ENCODE measurements around the gene GATA5.

The GATA5 gene

DNA sequence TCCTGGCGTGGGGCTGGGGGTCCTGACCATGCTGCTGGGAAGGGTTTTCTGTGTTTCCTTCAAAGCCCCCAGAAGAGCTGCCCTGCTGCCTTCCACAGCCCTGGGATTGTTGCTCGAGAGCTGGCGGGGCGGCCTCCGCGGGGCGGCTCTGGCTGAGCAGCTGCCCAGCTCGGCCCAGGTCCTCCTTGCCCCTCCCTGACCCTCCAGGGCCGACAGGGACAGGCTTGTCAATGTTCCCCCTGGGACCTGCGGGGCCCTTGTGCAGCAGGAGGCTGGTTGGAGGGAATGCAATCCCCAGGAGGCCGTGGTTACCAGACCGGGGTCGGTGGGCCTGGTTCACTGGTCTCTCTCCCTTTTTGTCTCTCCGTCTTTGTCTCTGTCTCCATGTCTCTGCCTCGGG is 19.9 kb downstream of the GATA5 start:
- Histone ChIP-seq H3K9me3 (ENCODE audit: control insufficient read depth in 2 of 2, low read length in 2 of 2) (no peaks in the 10 kb centered on the region), H3K27ac (ENCODE audit: low read depth in 2 of 2, low read length in 2 of 2) (no peak overlapping the region), H3K4me1 (ENCODE audit: control insufficient read depth in 2 of 2, insufficient read depth in 2 of 2, low read length in 2 of 2) (no peaks in the 10 kb centered on the region), H3K27me3 (ENCODE audit: control insufficient read depth in 2 of 2, insufficient read depth in 2 of 2, low read length in 2 of 2) (peaks cover 0 to 5% of the 10 kb centered on the region in 2 donors), H3K4me3 (ENCODE audit: low read length in 2 of 2) (no peak overlapping the region), H3K36me3 (ENCODE audit: control insufficient read depth in 2 of 2, insufficient read depth in 2 of 2, low read length in 2 of 2) (no peaks in the 10 kb centered on the region), H3K9ac (ENCODE audit: low read depth in 1 of 2, low read length in 2 of 2) (no peak overlapping the region)

GRCh38 chr20:62454904-62455636 is 20.7 kb downstream of the GATA5 start:
- no peaks in the 10 kb centered on the region for H3K4me1 ChIP-seq (ENCODE audit: control insufficient read depth in 2 of 2, insufficient read depth in 2 of 2, low read length in 2 of 2)
- H3K9me3 ChIP-seq (ENCODE audit: control insufficient read depth in 2 of 2, low read length in 2 of 2), result no peaks in the 10 kb centered on the region
- peaks cover 0 to 5% of the 10 kb centered on the region in 2 donors for H3K27me3 ChIP-seq (ENCODE audit: control insufficient read depth in 2 of 2, insufficient read depth in 2 of 2, low read length in 2 of 2)
- H3K27ac ChIP-seq (ENCODE audit: low read depth in 2 of 2, low read length in 2 of 2), result no peak overlapping the region
- no peaks in the 10 kb centered on the region for H3K36me3 ChIP-seq (ENCODE audit: control insufficient read depth in 2 of 2, insufficient read depth in 2 of 2, low read length in 2 of 2)
- H3K4me3 ChIP-seq (ENCODE audit: low read length in 2 of 2), result no peak overlapping the region
- H3K9ac ChIP-seq (ENCODE audit: low read depth in 1 of 2, low read length in 2 of 2), result no peak overlapping the region

DNA sequence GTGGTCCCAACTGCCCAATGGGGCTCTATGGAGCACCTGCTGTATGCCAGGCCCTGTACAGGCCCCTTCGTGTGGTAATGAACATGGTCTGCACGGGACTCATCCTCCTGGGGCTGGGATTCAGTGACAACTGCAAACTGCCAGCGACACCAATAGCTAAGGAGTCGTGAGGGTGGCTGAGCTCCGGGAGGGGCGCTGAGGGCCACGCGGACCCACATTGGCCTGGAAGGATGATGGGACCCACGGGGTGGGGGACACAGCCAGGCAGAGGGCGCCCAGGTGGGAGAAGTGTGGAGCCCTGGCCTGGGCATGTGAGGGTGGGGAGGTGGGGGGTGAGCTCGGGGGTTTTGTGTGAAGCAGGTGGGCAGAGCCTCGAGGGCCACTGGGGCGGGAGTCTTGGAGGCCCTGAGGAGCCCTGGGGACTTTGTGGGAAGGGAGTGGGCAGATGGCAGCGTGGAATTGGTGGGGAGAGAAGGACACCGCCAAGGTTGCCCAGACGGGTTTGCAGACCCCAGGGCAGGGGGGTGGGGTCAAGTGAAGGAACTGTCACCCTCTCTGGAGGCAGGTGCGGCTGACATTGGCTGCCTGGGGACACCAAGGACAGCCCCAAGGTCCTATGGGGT is 22.5 kb downstream of the GATA5 start:
- Histone ChIP-seq H3K27me3 (ENCODE audit: control insufficient read depth in 2 of 2, insufficient read depth in 2 of 2, low read length in 2 of 2) (peaks cover 0 to 5% of the 10 kb centered on the region in 2 donors), H3K36me3 (ENCODE audit: control insufficient read depth in 2 of 2, insufficient read depth in 2 of 2, low read length in 2 of 2) (no peaks in the 10 kb centered on the region), H3K4me3 (ENCODE audit: low read length in 2 of 2) (no peak overlapping the region), H3K4me1 (ENCODE audit: control insufficient read depth in 2 of 2, insufficient read depth in 2 of 2, low read length in 2 of 2) (no peaks in the 10 kb centered on the region), H3K9me3 (ENCODE audit: control insufficient read depth in 2 of 2, low read length in 2 of 2) (no peaks in the 10 kb centered on the region), H3K27ac (ENCODE audit: low read depth in 2 of 2, low read length in 2 of 2) (no peak overlapping the region), H3K9ac (ENCODE audit: low read depth in 1 of 2, low read length in 2 of 2) (no peak overlapping the region)

DNA sequence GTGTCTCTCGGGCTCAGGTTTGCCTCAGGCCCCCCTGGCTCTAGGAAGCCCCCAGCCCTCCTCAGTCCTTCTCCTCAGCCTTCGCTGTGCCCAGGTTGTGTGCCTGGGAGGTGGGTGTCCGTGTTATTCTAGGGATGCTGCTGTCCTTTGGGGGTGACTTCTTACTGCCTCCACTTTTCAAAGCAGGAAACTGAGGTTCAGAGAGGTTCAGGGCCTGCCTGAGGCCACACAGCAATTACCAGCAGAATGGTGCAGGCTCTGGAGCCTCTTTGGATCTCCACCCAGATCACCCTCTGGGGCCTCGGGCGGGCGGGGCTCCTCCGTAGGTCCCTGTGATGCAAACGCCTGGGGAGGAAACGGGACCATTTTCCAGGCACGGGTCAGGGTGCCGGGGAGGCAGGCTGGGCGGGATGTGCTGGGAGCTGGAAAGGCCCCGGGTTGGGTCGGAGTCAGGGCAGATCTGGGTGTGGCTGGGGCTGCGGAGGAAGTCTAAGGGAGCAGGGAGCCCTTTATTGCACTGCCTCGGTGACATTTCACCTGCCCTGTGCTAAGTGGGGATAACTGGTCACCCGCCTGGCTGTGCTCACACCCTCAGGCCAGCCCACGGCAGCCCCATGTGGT is 23.2 kb downstream of the GATA5 start:
- Histone ChIP-seq H3K4me3 (ENCODE audit: low read length in 2 of 2) (no peak overlapping the region), H3K36me3 (ENCODE audit: control insufficient read depth in 2 of 2, insufficient read depth in 2 of 2, low read length in 2 of 2) (no peaks in the 10 kb centered on the region), H3K27me3 (ENCODE audit: control insufficient read depth in 2 of 2, insufficient read depth in 2 of 2, low read length in 2 of 2) (peaks cover 0 to 5% of the 10 kb centered on the region in 2 donors), H3K4me1 (ENCODE audit: control insufficient read depth in 2 of 2, insufficient read depth in 2 of 2, low read length in 2 of 2) (no peaks in the 10 kb centered on the region), H3K9me3 (ENCODE audit: control insufficient read depth in 2 of 2, low read length in 2 of 2) (no peaks in the 10 kb centered on the region), H3K27ac (ENCODE audit: low read depth in 2 of 2, low read length in 2 of 2) (no peak overlapping the region), H3K9ac (ENCODE audit: low read depth in 1 of 2, low read length in 2 of 2) (no peak overlapping the region)

GRCh38 chr20:62451970-62452369 is 23.8 kb downstream of the GATA5 start:
- H3K27ac ChIP-seq (ENCODE audit: low read depth in 2 of 2, low read length in 2 of 2), result no peak overlapping the region
- H3K27me3 ChIP-seq (ENCODE audit: control insufficient read depth in 2 of 2, insufficient read depth in 2 of 2, low read length in 2 of 2), result peaks cover 0 to 5% of the 10 kb centered on the region in 2 donors
- no peak overlapping the region for H3K9ac ChIP-seq (ENCODE audit: low read depth in 1 of 2, low read length in 2 of 2)
- H3K36me3 ChIP-seq (ENCODE audit: control insufficient read depth in 2 of 2, insufficient read depth in 2 of 2, low read length in 2 of 2), result no peaks in the 10 kb centered on the region
- no peak overlapping the region for H3K4me3 ChIP-seq (ENCODE audit: low read length in 2 of 2)
- no peaks in the 10 kb centered on the region for H3K4me1 ChIP-seq (ENCODE audit: control insufficient read depth in 2 of 2, insufficient read depth in 2 of 2, low read length in 2 of 2)
- H3K9me3 ChIP-seq (ENCODE audit: control insufficient read depth in 2 of 2, low read length in 2 of 2), result no peaks in the 10 kb centered on the region

DNA sequence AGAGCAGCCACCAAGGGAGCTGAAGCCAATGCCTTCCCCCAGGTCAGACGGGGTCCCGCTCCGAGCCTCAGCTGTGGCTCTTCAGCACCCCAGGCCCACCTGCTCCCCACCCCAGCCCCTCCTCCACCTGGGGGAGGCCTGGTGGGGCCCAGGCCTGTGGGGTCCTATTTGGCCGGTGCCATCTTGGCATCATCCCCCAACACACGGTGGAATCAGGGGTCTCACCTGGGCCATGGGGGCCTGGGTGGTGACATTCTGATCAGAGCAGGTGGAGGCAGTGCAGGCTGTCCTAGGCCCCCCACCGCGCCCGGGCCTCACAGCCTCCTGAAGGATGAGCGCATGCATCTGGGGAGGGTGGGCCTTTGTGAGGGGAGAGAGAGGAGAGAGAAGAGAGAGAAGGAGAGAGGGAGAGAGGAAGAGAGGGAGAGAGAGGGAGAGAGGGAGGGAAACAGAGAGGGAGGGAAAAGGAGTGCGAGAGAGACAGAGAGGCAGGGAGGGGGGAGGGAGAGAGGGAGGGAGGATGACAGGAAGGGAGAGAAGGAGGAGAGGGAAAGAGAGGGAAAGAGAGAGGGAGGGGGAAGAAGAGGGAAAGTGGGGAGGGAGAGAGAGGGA is 24.5 kb downstream of the GATA5 start:
- no peaks in the 10 kb centered on the region for H3K36me3 ChIP-seq (ENCODE audit: control insufficient read depth in 2 of 2, insufficient read depth in 2 of 2, low read length in 2 of 2)
- H3K9ac ChIP-seq (ENCODE audit: low read depth in 1 of 2, low read length in 2 of 2), result no peak overlapping the region
- H3K4me3 ChIP-seq (ENCODE audit: low read length in 2 of 2), result no peak overlapping the region
- H3K27me3 ChIP-seq (ENCODE audit: control insufficient read depth in 2 of 2, insufficient read depth in 2 of 2, low read length in 2 of 2), result peaks cover 0 to 9% of the 10 kb centered on the region in 2 donors
- no peaks in the 10 kb centered on the region for H3K4me1 ChIP-seq (ENCODE audit: control insufficient read depth in 2 of 2, insufficient read depth in 2 of 2, low read length in 2 of 2)
- no peak overlapping the region for H3K27ac ChIP-seq (ENCODE audit: low read depth in 2 of 2, low read length in 2 of 2)
- H3K9me3 ChIP-seq (ENCODE audit: control insufficient read depth in 2 of 2, low read length in 2 of 2), result no peaks in the 10 kb centered on the region

GRCh38 chr20:62449951-62450691 is 25.7 kb downstream of the GATA5 start:
- H3K27me3 ChIP-seq (ENCODE audit: control insufficient read depth in 2 of 2, insufficient read depth in 2 of 2, low read length in 2 of 2), result peaks cover 0 to 9% of the 10 kb centered on the region in 2 donors

GRCh38 chr20:62448788-62449187 is 27.0 kb downstream of the GATA5 start:
- H3K36me3 ChIP-seq (ENCODE audit: control insufficient read depth in 2 of 2, insufficient read depth in 2 of 2, low read length in 2 of 2), result no peaks in the 10 kb centered on the region
- no peak overlapping the region for H3K27ac ChIP-seq (ENCODE audit: low read depth in 2 of 2, low read length in 2 of 2)
- no peak overlapping the region for H3K9ac ChIP-seq (ENCODE audit: low read depth in 1 of 2, low read length in 2 of 2)
- H3K4me3 ChIP-seq (ENCODE audit: low read length in 2 of 2), result no peak overlapping the region
- H3K9me3 ChIP-seq (ENCODE audit: control insufficient read depth in 2 of 2, low read length in 2 of 2), result no peaks in the 10 kb centered on the region
- peaks cover 0 to 9% of the 10 kb centered on the region in 2 donors for H3K27me3 ChIP-seq (ENCODE audit: control insufficient read depth in 2 of 2, insufficient read depth in 2 of 2, low read length in 2 of 2)
- no peaks in the 10 kb centered on the region for H3K4me1 ChIP-seq (ENCODE audit: control insufficient read depth in 2 of 2, insufficient read depth in 2 of 2, low read length in 2 of 2)

More at GRCh38 chr20:62449951-62450691, 25.7 kb downstream of the GATA5 start:
- no peak overlapping the region for H3K9ac ChIP-seq (ENCODE audit: low read depth in 1 of 2, low read length in 2 of 2)
- no peaks in the 10 kb centered on the region for H3K9me3 ChIP-seq (ENCODE audit: control insufficient read depth in 2 of 2, low read length in 2 of 2)
- no peak overlapping the region for H3K4me3 ChIP-seq (ENCODE audit: low read length in 2 of 2)
- H3K36me3 ChIP-seq (ENCODE audit: control insufficient read depth in 2 of 2, insufficient read depth in 2 of 2, low read length in 2 of 2), result no peaks in the 10 kb centered on the region
- H3K4me1 ChIP-seq (ENCODE audit: control insufficient read depth in 2 of 2, insufficient read depth in 2 of 2, low read length in 2 of 2), result no peaks in the 10 kb centered on the region
- H3K27ac ChIP-seq (ENCODE audit: low read depth in 2 of 2, low read length in 2 of 2), result no peak overlapping the region

DNA sequence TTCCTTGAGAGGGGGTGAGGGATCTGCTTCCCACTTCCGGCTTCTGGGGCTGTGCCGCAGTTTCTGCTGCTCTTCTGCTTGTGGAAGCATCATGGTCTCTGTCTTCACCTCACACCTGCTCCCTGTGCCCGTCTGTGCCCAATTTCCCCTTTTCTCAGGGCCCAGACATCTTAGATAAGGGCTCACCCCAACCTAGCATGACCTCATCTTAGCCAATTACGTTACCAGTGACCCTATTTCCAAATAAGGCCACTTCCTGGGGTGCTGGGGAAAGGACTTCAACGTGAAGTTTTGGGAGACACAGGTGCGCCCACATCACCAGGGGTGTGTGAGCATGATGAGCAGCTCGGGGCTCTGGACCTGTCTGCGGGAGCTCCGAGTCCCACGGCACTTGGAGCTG is 27.8 kb downstream of the GATA5 start:
- no peak overlapping the region for H3K4me3 ChIP-seq (ENCODE audit: low read length in 2 of 2)
- no peaks in the 10 kb centered on the region for H3K4me1 ChIP-seq (ENCODE audit: control insufficient read depth in 2 of 2, insufficient read depth in 2 of 2, low read length in 2 of 2)
- no peak overlapping the region for H3K27ac ChIP-seq (ENCODE audit: low read depth in 2 of 2, low read length in 2 of 2)
- H3K9me3 ChIP-seq (ENCODE audit: control insufficient read depth in 2 of 2, low read length in 2 of 2), result no peaks in the 10 kb centered on the region
- no peaks in the 10 kb centered on the region for H3K36me3 ChIP-seq (ENCODE audit: control insufficient read depth in 2 of 2, insufficient read depth in 2 of 2, low read length in 2 of 2)
- no peak overlapping the region for H3K9ac ChIP-seq (ENCODE audit: low read depth in 1 of 2, low read length in 2 of 2)
- H3K27me3 ChIP-seq (ENCODE audit: control insufficient read depth in 2 of 2, insufficient read depth in 2 of 2, low read length in 2 of 2), result peaks cover 0 to 9% of the 10 kb centered on the region in 2 donors

All from mucosa of rectum (tissue), 2 donors.